Endothelial cell of umbilical vein (primary cell): Measurements from ENCODE around the gene EZR. TPM values are rescaled to one million over a fixed set of nuclear protein-coding genes. Genes with fewer than 3 reads are reported as not detected.

Experiments used
- BruUV-seq: library from RNA; stranded (reverse); fragments of 400-500 nt; replicated peaks from 2 replicates; lab custom pipeline; 2021; lab: Mats Ljungman, UMichigan
- CTCF ChIA-PET: fragments of 300-600, 350-600 bp; sonication (Branson Sonifier 250); formaldehyde crosslinking; loops from one replicate; lab custom pipeline; 2021; ENCODE audit warnings: antibody characterized with exemption, inconsistent platforms; lab: Charles Lee
- POLR2A ChIA-PET: fragments of 300-600, 350-600 bp; sonication (Branson Sonifier 250); formaldehyde crosslinking; loops from one replicate; lab custom pipeline; 2021; ENCODE audit warnings: antibody characterized with exemption, inconsistent platforms; lab: Charles Lee
- DNase-seq: peaks from one replicate; pipeline ENCODE4 v3.0.0-alpha.2; 2011; ENCODE audit warnings: low read depth, low spot score
- FAIRE-seq: peaks from 2 replicates; lab custom pipeline; 2011; peaks lifted over from hg19 to GRCh38; lab: Jason Lieb, UNC
- H2AFZ ChIP-seq: 2 replicates; pipeline ENCODE4 v1.6.0; 2012; ENCODE audit warnings: low read depth, low read length, control low read depth, inconsistent platforms
- H3K27ac ChIP-seq: 2 replicates; pipeline ENCODE4 v1.5.1; 2011; ENCODE audit warnings: low read depth, mild to moderate bottlenecking, control low read depth, low read length, moderate library complexity; ENCODE audit not compliant: insufficient read depth
- H3K27me3 ChIP-seq, 2 experiments: 2 replicates each; pipeline versions ENCODE4 v1.6.0 to v1.6.1; 2011; ENCODE audit warnings: low read length in 2 of 2, mixed read lengths in 1 of 2; ENCODE audit not compliant: control insufficient read depth in 2 of 2, insufficient read depth in 2 of 2
- H3K36me3 ChIP-seq, 2 experiments: 2 replicates in 1 of 2; 3 replicates in 1 of 2; pipeline ENCODE4 v1.5.1; 2011; ENCODE audit warnings: low read length in 2 of 2, mild to moderate bottlenecking in 1 of 2, moderate library complexity in 1 of 2; ENCODE audit not compliant: control insufficient read depth in 2 of 2, insufficient read depth in 2 of 2; ENCODE audit errors: extremely low read depth in 1 of 2
- H3K4me1 ChIP-seq: 3 replicates; pipeline ENCODE4 v1.5.1; 2011; ENCODE audit warnings: mild to moderate bottlenecking, low read length; ENCODE audit not compliant: control insufficient read depth, insufficient read depth; ENCODE audit errors: extremely low read depth
- H3K4me2 ChIP-seq: 2 replicates; pipeline ENCODE4 v1.6.1; 2011; ENCODE audit warnings: low read length, control low read depth, mixed read lengths; ENCODE audit not compliant: insufficient read depth
- H3K4me3 ChIP-seq, 3 experiments: fragments of 200-600 bp in 1 of 3; sonication (generic), shearing (Covaris generic) in 1 of 3; replicated peaks in 1 of 3; 2 replicates each; pipeline ENCODE4 v1.5.1; 2011 to 2016; ENCODE audit warnings: control low read depth in 3 of 3, low read length in 3 of 3, mild to moderate bottlenecking in 2 of 3, inconsistent platforms in 1 of 3, low read depth in 1 of 3, moderate library complexity in 1 of 3; ENCODE audit not compliant: insufficient read depth in 1 of 3
- H3K79me2 ChIP-seq: 2 replicates; pipeline ENCODE4 v1.6.0; 2012; ENCODE audit warnings: low read length, inconsistent platforms; ENCODE audit not compliant: control insufficient read depth, insufficient read depth
- H3K9ac ChIP-seq: replicated peaks from 2 replicates; pipeline ENCODE3; 2011; ENCODE audit warnings: low read length, control low read depth; ENCODE audit not compliant: insufficient read depth; ENCODE audit errors: extremely low read depth
- H3K9me1 ChIP-seq: replicated peaks from 3 replicates; pipeline ENCODE4 v1.6.0; 2011; ENCODE audit warnings: mild to moderate bottlenecking, low read length; ENCODE audit not compliant: control insufficient read depth, insufficient read depth; ENCODE audit errors: extremely low read depth
- H3K9me3 ChIP-seq: replicated peaks from 2 replicates; pipeline ENCODE4 v1.5.1; 2012; ENCODE audit warnings: low read length, inconsistent platforms; ENCODE audit not compliant: control insufficient read depth, insufficient read depth
- H4K20me1 ChIP-seq: replicated peaks from 2 replicates; pipeline ENCODE3; 2011; ENCODE audit warnings: mild to moderate bottlenecking, low read length; ENCODE audit not compliant: control insufficient read depth, insufficient read depth; ENCODE audit errors: extremely low read depth
- EZH2 ChIP-seq: IDR thresholded peaks from 2 replicates; pipeline ENCODE4 v1.6.1; 2012; ENCODE audit warnings: borderline replicate concordance, low read depth, mild to moderate bottlenecking, moderate library complexity, low read length, inconsistent platforms; ENCODE audit not compliant: severe bottlenecking
- FOS ChIP-seq: IDR thresholded peaks from 2 replicates; pipeline ENCODE4 v1.6.1; 2011; ENCODE audit warnings: mild to moderate bottlenecking, low read length, moderate library complexity, borderline replicate concordance; ENCODE audit not compliant: insufficient read depth
- GATA2 ChIP-seq: IDR thresholded peaks from 2 replicates; pipeline ENCODE4 v1.7.0; 2011; ENCODE audit warnings: low read depth, mild to moderate bottlenecking, moderate library complexity, mixed read lengths, low read length; ENCODE audit not compliant: insufficient read length, insufficient read depth
- JUN ChIP-seq: IDR thresholded peaks from 2 replicates; pipeline ENCODE4 v1.6.1; 2011; ENCODE audit warnings: borderline replicate concordance, low read depth; ENCODE audit not compliant: insufficient read length, insufficient read depth
- MYC ChIP-seq: IDR thresholded peaks from one replicate; pipeline ENCODE4 v1.6.1; 2011; ENCODE audit warnings: mild to moderate bottlenecking, low read depth, low read length
- POLR2A ChIP-seq: IDR thresholded peaks from 2 replicates; pipeline ENCODE4 v1.6.1; 2012; ENCODE audit warnings: low read depth, mild to moderate bottlenecking, control low read depth, low read length
- POLR2AphosphoS5 ChIP-seq: IDR thresholded peaks from 2 replicates; pipeline ENCODE4 v1.6.1; 2012; ENCODE audit warnings: low read depth, mild to moderate bottlenecking, control low read depth, low read length, moderate library complexity; ENCODE audit not compliant: insufficient read depth
- dilution Hi-C: fragments of 300-500 bp; cut with MboI; formaldehyde crosslinking; loops from one replicate; pipeline ENCODE4 v1.15.0; 2019; ENCODE audit warnings: low sequenced_read_pairs; ENCODE audit not compliant: extremely low pct_ligation_motif_present
- intact Hi-C: fragments of 100-400 bp; cut with micrococcal nuclease; formaldehyde crosslinking; loops from one replicate; pipeline ENCODE4 v1.10.0; 2022
- polyA plus RNA-seq, 4 experiments: library from polyadenylated mRNA; depleted of rRNA in 3 of 4; stranded (reverse) in 3 of 4; unstranded in 1 of 4; fragments of >200 nt; gene quantifications; 2 replicates each; pipeline versions ENCODE4 v1.2.1 to v1.2.3, GENCODE V29; 2011 to 2012; ENCODE audit warnings: missing spikeins in 1 of 4
- total RNA-seq: library from RNA; stranded (reverse); gene quantifications from 2 replicates; pipeline ENCODE4 v1.2.3, GENCODE V29; 2021
- TF ChIP-seq, protein P1 (sequence below), 2 donors: IDR thresholded peaks; 1 replicate in 1 of 2; 2 replicates in 1 of 2; pipeline ENCODE4 v1.5.1; 2011; ENCODE audit warnings: low read length in 2 of 2, mild to moderate bottlenecking in 2 of 2, moderate library complexity in 2 of 2, control low read depth in 1 of 2, inconsistent platforms in 1 of 2, low read depth in 1 of 2; ENCODE audit not compliant: insufficient read depth in 1 of 2; ENCODE audit errors: extremely low read depth in 1 of 2
- TF ChIP-seq, protein P2 (sequence below): IDR thresholded peaks from 2 replicates; pipeline ENCODE4 v1.6.1; 2011; ENCODE audit not compliant: insufficient read depth, insufficient read length

Gene EZR
- total and polyA plus RNA-seq, 2 donors (not counting 3 experiments of a cell fraction or from before 2014, with no cell fraction given): 58.5 to 108 TPM

DNA sequence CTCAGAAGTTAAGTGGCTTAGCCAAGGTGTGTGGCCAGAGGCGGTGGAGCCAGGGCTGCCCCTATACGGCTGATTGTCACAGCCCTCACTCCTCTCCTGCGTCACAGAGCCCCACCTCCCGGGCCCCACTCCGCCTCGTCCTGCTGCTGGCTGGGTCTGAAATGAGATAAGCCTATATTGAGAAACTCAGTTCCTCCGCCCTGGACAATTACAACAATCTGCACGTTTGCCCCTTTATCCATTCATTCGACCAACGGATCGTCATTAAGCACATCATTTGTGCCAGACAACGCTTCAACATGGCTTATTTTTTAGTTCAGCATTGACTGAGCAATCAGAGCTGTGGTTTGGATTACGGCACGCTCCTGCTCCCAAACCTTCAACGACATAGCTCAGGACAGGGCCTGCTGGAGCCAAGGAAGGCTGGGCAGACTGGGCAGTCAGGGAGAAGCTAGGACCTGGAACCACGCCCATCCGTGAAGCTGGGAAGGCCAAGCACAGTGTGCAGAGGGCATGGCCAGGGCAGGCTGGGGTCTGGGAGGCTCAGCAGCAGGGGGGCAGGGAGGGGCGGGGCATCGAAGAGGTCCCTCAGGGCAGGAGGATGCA, 16.6 kb upstream of the EZR start:
- DNase-seq (no peak), FAIRE-seq (no peak)
- no peak for TF ChIP-seq POLR2AphosphoS5
- no peak overlapping the region for H3K27ac ChIP-seq
- H3K9ac ChIP-seq: no peak overlapping the region
- no peaks in the 10 kb centered on the region for H3K36me3 ChIP-seq
- CTCF ChIA-PET: no interaction called here
- H2AFZ ChIP-seq: peak overlapping the region; percentile 63
- H3K79me2 ChIP-seq: no peaks in the 10 kb centered on the region
- dilution Hi-C loops (no loop called here), intact Hi-C loops (no loop called here)
- H3K9me3 ChIP-seq: no peaks in the 10 kb centered on the region
- POLR2A ChIA-PET: no interaction called here
- H4K20me1 ChIP-seq: no peaks in the 10 kb centered on the region
- H3K27me3 ChIP-seq: peaks cover 2% of the 10 kb centered on the region in 2 experiments
- no peaks in the 10 kb centered on the region for H3K9me1 ChIP-seq
- no peaks in the 10 kb centered on the region for H3K4me1 ChIP-seq
- BruUV-seq: no TSS peak
- no peak overlapping the region for H3K4me2 ChIP-seq
- no peak overlapping the region for H3K4me3 ChIP-seq

DNA sequence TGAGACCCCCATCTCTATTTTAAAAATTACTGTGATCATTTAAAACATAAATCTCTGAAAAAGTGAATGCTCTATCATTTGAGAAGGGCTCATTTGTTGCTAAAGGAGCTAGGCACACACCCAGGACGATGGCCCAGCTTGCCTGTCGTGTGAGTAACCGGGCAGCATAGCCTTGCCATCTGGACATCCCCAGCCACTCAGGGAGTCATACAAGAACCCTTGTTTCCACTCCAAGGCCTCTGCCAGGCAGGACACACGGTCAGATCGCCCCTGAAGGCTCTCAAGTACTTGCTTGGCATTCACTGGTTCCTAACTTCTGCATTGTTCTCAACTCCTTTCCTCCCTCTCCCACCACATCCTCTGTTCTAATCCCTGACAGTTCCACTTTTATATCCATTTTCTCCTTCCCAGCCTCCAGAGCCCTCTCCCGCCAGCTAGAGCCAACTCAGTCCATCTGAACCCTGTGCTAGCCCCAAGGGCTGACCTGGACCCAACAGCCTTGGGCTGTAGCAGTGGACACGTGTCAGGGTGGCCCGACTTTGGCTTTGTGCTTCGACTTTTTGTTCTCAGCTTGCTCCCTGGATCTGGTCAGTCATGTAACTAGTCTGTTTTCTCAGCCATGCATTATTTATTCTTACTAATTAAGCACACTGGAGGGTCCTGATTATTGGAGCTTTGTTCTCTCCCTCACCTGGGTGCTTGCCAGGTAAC, 15.7 kb upstream of the EZR start:
- no peak overlapping the region for H3K4me2 ChIP-seq
- no peaks in the 10 kb centered on the region for H3K9me3 ChIP-seq
- no peak overlapping the region for H3K9ac ChIP-seq
- BruUV-seq: no TSS peak
- FAIRE-seq (no peak), DNase-seq (no peak)
- no peak overlapping the region for H3K4me3 ChIP-seq
- no peak overlapping the region for H3K27ac ChIP-seq
- TF ChIP-seq MYC: no peak
- no peak for TF ChIP-seq GATA2
- no peak for TF ChIP-seq EZH2
- TF ChIP-seq, protein P1, sequence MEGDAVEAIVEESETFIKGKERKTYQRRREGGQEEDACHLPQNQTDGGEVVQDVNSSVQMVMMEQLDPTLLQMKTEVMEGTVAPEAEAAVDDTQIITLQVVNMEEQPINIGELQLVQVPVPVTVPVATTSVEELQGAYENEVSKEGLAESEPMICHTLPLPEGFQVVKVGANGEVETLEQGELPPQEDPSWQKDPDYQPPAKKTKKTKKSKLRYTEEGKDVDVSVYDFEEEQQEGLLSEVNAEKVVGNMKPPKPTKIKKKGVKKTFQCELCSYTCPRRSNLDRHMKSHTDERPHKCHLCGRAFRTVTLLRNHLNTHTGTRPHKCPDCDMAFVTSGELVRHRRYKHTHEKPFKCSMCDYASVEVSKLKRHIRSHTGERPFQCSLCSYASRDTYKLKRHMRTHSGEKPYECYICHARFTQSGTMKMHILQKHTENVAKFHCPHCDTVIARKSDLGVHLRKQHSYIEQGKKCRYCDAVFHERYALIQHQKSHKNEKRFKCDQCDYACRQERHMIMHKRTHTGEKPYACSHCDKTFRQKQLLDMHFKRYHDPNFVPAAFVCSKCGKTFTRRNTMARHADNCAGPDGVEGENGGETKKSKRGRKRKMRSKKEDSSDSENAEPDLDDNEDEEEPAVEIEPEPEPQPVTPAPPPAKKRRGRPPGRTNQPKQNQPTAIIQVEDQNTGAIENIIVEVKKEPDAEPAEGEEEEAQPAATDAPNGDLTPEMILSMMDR (IDR thresholded peaks at IDR 0.05; ENCODE audit: extremely low read depth in 1 of 2, insufficient read depth in 1 of 2, low read depth in 1 of 2, low read length in 2 of 2): no peak
- no peak for TF ChIP-seq JUN
- TF ChIP-seq, protein P2, sequence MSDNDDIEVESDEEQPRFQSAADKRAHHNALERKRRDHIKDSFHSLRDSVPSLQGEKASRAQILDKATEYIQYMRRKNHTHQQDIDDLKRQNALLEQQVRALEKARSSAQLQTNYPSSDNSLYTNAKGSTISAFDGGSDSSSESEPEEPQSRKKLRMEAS: no peak
- no peak for TF ChIP-seq POLR2AphosphoS5
- no peak for TF ChIP-seq FOS
- no peak for TF ChIP-seq POLR2A
- intact Hi-C loops (no loop called here), dilution Hi-C loops (no loop called here)
- ChIA-PET POLR2A (no interaction called here), CTCF (no interaction called here)
- no peaks in the 10 kb centered on the region for H3K36me3 ChIP-seq
- H3K9me1 ChIP-seq: no peaks in the 10 kb centered on the region
- no peak overlapping the region for H2AFZ ChIP-seq
- H4K20me1 ChIP-seq: no peaks in the 10 kb centered on the region
- no peaks in the 10 kb centered on the region for H3K4me1 ChIP-seq
- no peaks in the 10 kb centered on the region for H3K79me2 ChIP-seq
- peaks cover 2% of the 10 kb centered on the region in 2 experiments for H3K27me3 ChIP-seq
